Hepatocyte (in vitro differentiated cells): ENCODE measurements around the gene C19orf67. TPM values are rescaled to one million over a fixed set of nuclear protein-coding genes. Genes with fewer than 3 reads are reported as not detected.
"Not testable (repeated sequence)": the region's sequence is repeated elsewhere in the genome, so short reads cannot be mapped to it uniquely, and the experiment has no call there.

Experiments
- DNase-seq: peaks from one replicate; pipeline ENCODE4 v3.0.0-alpha.2; 2016; ENCODE audit warnings: low spot score
- H2AFZ ChIP-seq: fragments of 200-600 bp; sonication (generic); 2 replicates; pipeline ENCODE4 v1.6.0; 2016; ENCODE audit warnings: antibody characterized with exemption, mild to moderate bottlenecking
- H3K27ac ChIP-seq: fragments of 200-600 bp; sonication (generic); 2 replicates; pipeline ENCODE4 v1.5.1; 2016; ENCODE audit warnings: mild to moderate bottlenecking
- H3K27me3 ChIP-seq: fragments of 200-600 bp; sonication (generic); 2 replicates; pipeline ENCODE4 v1.6.1; 2016
- H3K36me3 ChIP-seq: fragments of 200-600 bp; sonication (generic); replicated peaks from 2 replicates; pipeline ENCODE4 v1.5.1; 2016; ENCODE audit warnings: low read depth; ENCODE audit not compliant: insufficient read depth
- H3K4me1 ChIP-seq: fragments of 200-600 bp; sonication (generic); 2 replicates; pipeline ENCODE4 v1.5.1; 2016; ENCODE audit warnings: mild to moderate bottlenecking, moderate library complexity; ENCODE audit not compliant: insufficient read depth
- H3K4me2 ChIP-seq: fragments of 200-600 bp; sonication (generic); 2 replicates; pipeline ENCODE4 v1.6.0; 2016
- H3K4me3 ChIP-seq: fragments of 200-600 bp; sonication (generic); 2 replicates; pipeline ENCODE4 v1.5.1; 2016; ENCODE audit warnings: mild to moderate bottlenecking
- H3K79me2 ChIP-seq: fragments of 200-600 bp; sonication (generic); 2 replicates; pipeline ENCODE4 v1.6.0; 2017; ENCODE audit warnings: mild to moderate bottlenecking
- H3K9me2 ChIP-seq: fragments of 200-600 bp; sonication (generic); replicated peaks from 2 replicates; pipeline ENCODE4 v1.6.0; 2017; ENCODE audit warnings: mild to moderate bottlenecking; ENCODE audit not compliant: insufficient read depth
- H3K9me3 ChIP-seq: fragments of 200-600 bp; sonication (generic); 2 replicates; pipeline ENCODE4 v1.5.1; 2016; ENCODE audit warnings: low read depth, mild to moderate bottlenecking
- H4K20me1 ChIP-seq: fragments of 200-600 bp; sonication (generic); 2 replicates; pipeline ENCODE4 v1.6.0; 2016; ENCODE audit warnings: mild to moderate bottlenecking; ENCODE audit not compliant: insufficient read depth, poor library complexity, severe bottlenecking
- CTCF ChIP-seq: fragments of 200-600 bp; sonication (generic); IDR thresholded peaks from 2 replicates; pipeline ENCODE4 v1.5.1; 2016; ENCODE audit warnings: antibody characterized with exemption, mild to moderate bottlenecking; ENCODE audit not compliant: poor library complexity
- EZH2 ChIP-seq: fragments of 200-600 bp; sonication (generic); IDR thresholded peaks from 2 replicates; pipeline ENCODE4 v1.6.1; 2016; ENCODE audit warnings: antibody characterized with exemption, mild to moderate bottlenecking, borderline replicate concordance
- EZH2phosphoT487 ChIP-seq: fragments of 200-600 bp; sonication (generic); IDR thresholded peaks from one replicate; pipeline ENCODE4 v1.6.1; 2018; ENCODE audit warnings: antibody characterized with exemption, mild to moderate bottlenecking, low read depth, moderate library complexity; ENCODE audit not compliant: unreplicated experiment, severe bottlenecking
- WGBS: methylation state at CpG from one replicate; pipeline ENCODE4 v1.1.6; 2016; ENCODE audit warnings: low lambda C conversion rate; ENCODE audit errors: missing lambda C conversion rate; 5-methylcytosine and 5-hydroxymethylcytosine counted together
- polyA plus RNA-seq: library from polyadenylated mRNA; unstranded; fragments of >200 nt; fragmentation: Nextera tagmentation; extraction: Ambion mirVana; gene quantifications from 2 replicates; pipeline ENCODE4 v1.2.1, GENCODE V29; 2016
- total RNA-seq: library from RNA; depleted of rRNA; stranded (reverse); fragments of >200 nt; gene quantifications from 2 replicates; pipeline ENCODE4 v1.2.3, GENCODE V29; 2014

The C19orf67 gene
- total and polyA plus RNA-seq, 2 experiments from 2014 or later, result not detected

- no peaks in the 10 kb centered on the region for H3K36me3 ChIP-seq
- no peak overlapping the region for H3K4me3 ChIP-seq
- no peak overlapping the region for H3K27ac ChIP-seq
- no peak overlapping the region for H2AFZ ChIP-seq
- no peaks in the 10 kb centered on the region for H3K9me2 ChIP-seq
- H3K4me1 ChIP-seq, result no peaks in the 10 kb centered on the region
- no peaks in the 10 kb centered on the region for H3K9me3 ChIP-seq
- no peaks in the 10 kb centered on the region for H3K79me2 ChIP-seq
- no peaks in the 10 kb centered on the region for H3K27me3 ChIP-seq
- TF ChIP-seq CTCF, result no peak
- no peak for TF ChIP-seq EZH2phosphoT487
- TF ChIP-seq EZH2, result no peak
- H3K4me2 ChIP-seq, result no peak overlapping the region
- H4K20me1 ChIP-seq, result no peaks in the 10 kb centered on the region
- WGBS, result 91% methylated on average over 6 of the region's 6 CpGs
- DNase-seq, result no peak
These were observed 33.1 kb downstream of the C19orf67 start for GRCh38 chr19:14052470-14052869.

- Histone ChIP-seq H3K79me2 (no peaks in the 10 kb centered on the region), H3K4me2 (no peak overlapping the region), H3K9me2 (no peaks in the 10 kb centered on the region), H4K20me1 (no peaks in the 10 kb centered on the region), H3K9me3 (no peaks in the 10 kb centered on the region), H3K4me1 (no peaks in the 10 kb centered on the region), H2AFZ (no peak overlapping the region), H3K4me3 (no peak overlapping the region), H3K27ac (no peak overlapping the region), H3K27me3 (no peaks in the 10 kb centered on the region), H3K36me3 (no peaks in the 10 kb centered on the region)
- TF ChIP-seq EZH2 (no peak), EZH2phosphoT487 (no peak), CTCF (no peak)
- 83% methylated on average over 4 of the region's 9 CpGs for WGBS
- DNase-seq, result no peak
These were observed 33.6 kb downstream of the C19orf67 start for GRCh38 chr19:14051980-14052379.

GRCh38 chr19:14050961-14051360 lies 34.6 kb downstream of the C19orf67 start:
- H4K20me1 ChIP-seq, H3K9me2 ChIP-seq, H3K27me3 ChIP-seq, H3K36me3 ChIP-seq, H3K9me3 ChIP-seq, H3K4me2 ChIP-seq, DNase-seq, H3K27ac ChIP-seq, H3K79me2 ChIP-seq, H2AFZ ChIP-seq, H3K4me1 ChIP-seq, H3K4me3 ChIP-seq: not testable (repeated sequence)
- 95% methylated on average over 11 of the region's 11 CpGs for WGBS

GRCh38 chr19:14050512-14050911 lies 35.1 kb downstream of the C19orf67 start:
- H3K79me2 ChIP-seq, result no peaks in the 10 kb centered on the region
- no peaks in the 10 kb centered on the region for H3K9me3 ChIP-seq
- DNase-seq, result no peak
- no peak overlapping the region for H3K27ac ChIP-seq
- no peaks in the 10 kb centered on the region for H3K4me1 ChIP-seq
- TF ChIP-seq EZH2phosphoT487 (no peak), EZH2 (no peak), CTCF (no peak)
- H3K27me3 ChIP-seq, result no peaks in the 10 kb centered on the region
- no peak overlapping the region for H2AFZ ChIP-seq
- no peaks in the 10 kb centered on the region for H3K36me3 ChIP-seq
- no peak overlapping the region for H3K4me3 ChIP-seq
- no peak overlapping the region for H3K4me2 ChIP-seq
- H3K9me2 ChIP-seq, result no peaks in the 10 kb centered on the region
- WGBS, result 93% methylated on average over 4 of the region's 4 CpGs
- no peaks in the 10 kb centered on the region for H4K20me1 ChIP-seq
